GM12878 (cell line): Measurements from ENCODE around the gene SPCS1. TPM values are rescaled to one million over a fixed set of nuclear protein-coding genes. Genes with fewer than 3 reads are reported as not detected.

ENCODE experiments used
- ATAC-seq: fragments of 200-7000 bp; cut with Tn5 transposase; 3 replicates; pipeline ENCODE4 v1.9.1; 2020; ENCODE audit warnings: mild to moderate bottlenecking, moderate library complexity
- BruUV-seq: library from RNA; stranded (reverse); fragments of 400-500 nt; replicated peaks from 2 replicates; lab custom pipeline; 2021; lab: Mats Ljungman, UMichigan
- CTCF ChIA-PET: fragments of 300-600 bp; sonication (Branson Sonifier 250); formaldehyde crosslinking; extraction: SDS; loops from one replicate; lab custom pipeline; 2021; ENCODE audit warnings: inconsistent platforms; lab: Yijun Ruan, JAX
- POLR2A ChIA-PET: fragments of 350-600 bp; formaldehyde crosslinking; extraction: SDS; loops from one replicate; lab custom pipeline; 2021; ENCODE audit warnings: inconsistent platforms; lab: Charles Lee
- RAD21 ChIA-PET: fragments of 300-600 bp; sonication (Branson Sonifier 250); formaldehyde crosslinking; loops from one replicate; lab custom pipeline; 2023; ENCODE audit warnings: antibody characterized with exemption; ENCODE audit not compliant: unreplicated experiment; lab: Charles Lee
- SMC1A ChIA-PET: fragments of 300-600 bp; sonication (Branson Sonifier 250); formaldehyde crosslinking; loops from one replicate; lab custom pipeline; 2023; ENCODE audit not compliant: unreplicated experiment, uncharacterized antibody; lab: Charles Lee
- DNase-seq: peaks from one replicate; pipeline ENCODE4 v3.0.0-alpha.2; 2011; ENCODE audit warnings: low read depth, low spot score
- FAIRE-seq: peaks from 3 replicates; lab custom pipeline; 2011; peaks lifted over from hg19 to GRCh38; lab: Jason Lieb, UNC
- H2AFZ ChIP-seq: 2 replicates; pipeline ENCODE4 v1.6.0; 2011; ENCODE audit warnings: low read depth, low read length, control low read depth; ENCODE audit not compliant: control insufficient read depth
- H3K27ac ChIP-seq: 2 replicates; pipeline ENCODE4 v1.5.1; 2011; ENCODE audit warnings: control low read depth; ENCODE audit not compliant: control insufficient read depth, insufficient read depth
- H3K27me3 ChIP-seq, 2 experiments: replicated peaks in 1 of 2; 2 replicates each; pipeline versions ENCODE4 v1.6.0 to v1.6.1; 2011; ENCODE audit warnings: low read length in 1 of 2; ENCODE audit not compliant: control insufficient read depth in 2 of 2, insufficient read depth in 2 of 2
- H3K36me3 ChIP-seq, 2 experiments: 2 replicates each; pipeline ENCODE4 v1.5.1; 2011; ENCODE audit warnings: low read length in 1 of 2; ENCODE audit not compliant: control insufficient read depth in 2 of 2, insufficient read depth in 2 of 2
- H3K4me1 ChIP-seq: 2 replicates; pipeline ENCODE4 v1.6.1; 2011; ENCODE audit warnings: mild to moderate bottlenecking, low read length, moderate library complexity, mixed read lengths; ENCODE audit not compliant: control insufficient read depth, insufficient read depth
- H3K4me2 ChIP-seq: 2 replicates; pipeline ENCODE4 v1.6.0; 2011; ENCODE audit warnings: control low read depth; ENCODE audit not compliant: control insufficient read depth, insufficient read depth
- H3K4me3 ChIP-seq: fragments of 200-600 bp; sonication (generic); 2 replicates; pipeline ENCODE4 v1.5.1; 2016
- H3K79me2 ChIP-seq: 2 replicates; pipeline ENCODE4 v1.6.0; 2011; ENCODE audit warnings: low read length; ENCODE audit not compliant: control insufficient read depth, insufficient read depth
- H3K9ac ChIP-seq: 2 replicates; pipeline ENCODE4 v1.8.0; 2011; ENCODE audit warnings: low read length, control low read depth, mixed read lengths; ENCODE audit not compliant: control insufficient read depth, insufficient read depth
- H3K9me3 ChIP-seq: replicated peaks from 3 replicates; pipeline ENCODE4 v1.5.1; 2011; ENCODE audit warnings: mild to moderate bottlenecking, low read length; ENCODE audit not compliant: control insufficient read depth, insufficient read depth
- H4K20me1 ChIP-seq: 2 replicates; pipeline ENCODE4 v1.6.0; 2011; ENCODE audit not compliant: control insufficient read depth, insufficient read depth
- CEBPB ChIP-seq, 2 experiments: fragments of 150-350 bp in 1 of 2; IDR thresholded peaks; 2 replicates each; pipeline ENCODE4 v1.6.1; 2012 to 2014; ENCODE audit warnings: low read depth in 2 of 2, low read length in 2 of 2, borderline replicate concordance in 1 of 2, inconsistent platforms in 1 of 2
- MEF2B ChIP-seq: fragments of 450-650 bp; IDR thresholded peaks from 2 replicates; pipeline ENCODE4 v1.6.1; 2018; ENCODE audit warnings: mild to moderate bottlenecking, moderate library complexity; ENCODE audit not compliant: partially characterized antibody, poor library complexity, severe bottlenecking
- NFIC ChIP-seq: IDR thresholded peaks from 2 replicates; pipeline ENCODE4 v1.6.1; 2012; ENCODE audit warnings: low read depth, mild to moderate bottlenecking, inconsistent platforms, low read length, moderate library complexity
- PKNOX1 ChIP-seq: fragments of 450-650 bp; IDR thresholded peaks from 2 replicates; pipeline ENCODE4 v1.6.1; 2016; ENCODE audit warnings: mild to moderate bottlenecking
- PML ChIP-seq: IDR thresholded peaks from 2 replicates; pipeline ENCODE4 v1.6.1; 2012; ENCODE audit warnings: low read length, inconsistent platforms
- RUNX3 ChIP-seq: IDR thresholded peaks from 2 replicates; pipeline ENCODE4 v1.6.1; 2012; ENCODE audit warnings: low read length, inconsistent platforms
- SP1 ChIP-seq: IDR thresholded peaks from one replicate; pipeline ENCODE4 v1.6.1; 2011; ENCODE audit warnings: low read depth, low read length
- SREBF2 ChIP-seq: IDR thresholded peaks from 2 replicates; pipeline ENCODE4 v1.6.1; 2012; ENCODE audit warnings: mild to moderate bottlenecking, low read length
- ZBTB11 ChIP-seq: fragments of 450-650 bp; formaldehyde crosslinking; IDR thresholded peaks from 2 replicates; pipeline ENCODE4 v1.5.0; 2022; ENCODE audit warnings: mild to moderate bottlenecking, missing genetic modification characterization
- ZBTB4 ChIP-seq: fragments of 450-650 bp; formaldehyde crosslinking; IDR thresholded peaks from 2 replicates; pipeline ENCODE4 v1.4.0; 2022; ENCODE audit warnings: mild to moderate bottlenecking, moderate library complexity
- ZNF217 ChIP-seq: fragments of 450-650 bp; IDR thresholded peaks from 2 replicates; pipeline ENCODE4 v1.6.1; 2017; ENCODE audit warnings: antibody characterized with exemption, mild to moderate bottlenecking
- ZNF384 ChIP-seq: IDR thresholded peaks from 2 replicates; pipeline ENCODE4 v1.6.1; 2012; ENCODE audit warnings: low read depth, mild to moderate bottlenecking, low read length, improper control_type of control experiment, borderline replicate concordance
- WGBS: methylation state at CpG from one replicate; pipeline ENCODE4 v1.1.6; 2016; ENCODE audit warnings: low lambda C conversion rate; ENCODE audit not compliant: insufficient replicate concordance, insufficient coverage; ENCODE audit errors: missing lambda C conversion rate; 5-methylcytosine and 5-hydroxymethylcytosine counted together
- in situ Hi-C: fragments of 300-500 bp; cut with MboI; formaldehyde crosslinking; loops from 9 replicates; pipeline ENCODE4 v1.14.3; 2018; ENCODE audit warnings: mixed read lengths
- intact Hi-C: fragments of 100-400 bp; cut with micrococcal nuclease; formaldehyde crosslinking; loops from one replicate; pipeline ENCODE4 v1.14.2; 2022; ENCODE audit not compliant: unreplicated experiment
- polyA plus RNA-seq, 11 experiments: library from polyadenylated mRNA; depleted of rRNA in 4 of 11; unstranded in 6 of 11; stranded (reverse) in 5 of 11; fragments of >200 nt; fragmentation: Nextera tagmentation in 4 of 11; fragmentation: Illumina TruSeq in 1 of 11; extraction: Ambion mirVana in 4 of 11; extraction: Trizol in 1 of 11; gene quantifications; 1 replicate in 1 of 11; 2 replicates in 10 of 11; pipeline versions ENCODE4 v1.2.1 to v1.2.3, GENCODE V29; 2011 to 2016; ENCODE audit warnings: inconsistent platforms in 2 of 11, missing spikeins in 2 of 11, low read depth in 1 of 11
- total RNA-seq, 4 experiments: library from RNA; depleted of rRNA in 3 of 4; stranded (reverse); fragments of >200 nt in 3 of 4; fragmentation: Illumina TruSeq in 1 of 4; extraction: Trizol in 1 of 4; gene quantifications; 2 replicates each; pipeline versions ENCODE4 v1.2.1 to v1.2.3, GENCODE V29; 2013 to 2021

The SPCS1 gene
- total and polyA plus RNA-seq, 10 of the 15 experiments (the other 5 are each of a cell fraction or from before 2014, with no cell fraction given) = 107 to 994 (median 233) TPM

- intact Hi-C loops = no loop called here
- peaks cover 36% of the 10 kb centered on the region for H3K4me1 ChIP-seq
- H3K9me3 ChIP-seq = no peaks in the 10 kb centered on the region
- no TSS peak for BruUV-seq
- H3K4me3 ChIP-seq = no peak overlapping the region; the same call in 1 of the 2 replicates
- ChIA-PET RAD21 (interaction anchor here (0.8 to 1.6 kb wide), 8 partner anchors 8 to 58 kb away, joined by 3 to 6 read pairs (median 4); partner anchors contain the start of genes GLT8D1 and SPCS1), SMC1A (interaction anchor here (0.6 to 2.1 kb wide), 6 partner anchors 10 to 27 kb away, joined by 3 to 17 read pairs (median 4); partner anchors contain the start of genes GLT8D1 and SPCS1), CTCF (interaction anchor here (1.0 to 1.1 kb wide), 2 partner anchors 11 kb away, joined by 3 to 4 read pairs; partner anchors contain the start of gene GNL3), POLR2A (interaction anchor here (0.5 to 2.5 kb wide), 7 partner anchors 9 to 196 kb away, joined by 3 to 25 read pairs (median 3); partner anchors contain the start of genes GLT8D1, GNL3, PBRM1 and SPCS1)
- H3K36me3 ChIP-seq = peaks cover 14 to 36% of the 10 kb centered on the region in 2 experiments
- ATAC-seq (peak; percentile 62), FAIRE-seq (no peak), DNase-seq (no peak)
- WGBS = 52% methylated on average over 2 of the region's 2 CpGs
- H3K79me2 ChIP-seq = peaks cover 9% of the 10 kb centered on the region
- H3K4me2 ChIP-seq = peak overlapping the region; percentile 85
- no peak overlapping the region for H2AFZ ChIP-seq
- H3K27me3 ChIP-seq = no peaks in the 10 kb centered on the region
- no peaks in the 10 kb centered on the region for H4K20me1 ChIP-seq
- peak overlapping the region; percentile 55 for H3K9ac ChIP-seq
- in situ Hi-C loops = no loop called here
- peak overlapping the region; percentile 91 for H3K27ac ChIP-seq
- TF ChIP-seq ZNF217 (0 out of 2 replicates have a peak, but pooled peaks have one; percentile 13), MEF2B (peak; percentile 69), NFIC (peak; percentile 54; the same call in 1 of the 2 replicates), ZBTB11 (CRISPR knock-in tag) (no peak), RUNX3 (peak; percentile 70), CEBPB (IDR thresholded peaks at IDR 0.05; ENCODE audit: borderline replicate concordance in 1 of 2, low read depth in 2 of 2, low read length in 2 of 2) (peak in 1 of 2 experiments; percentile 20; a peak in 1 of 4 replicates), PKNOX1 (peak; percentile 92), SREBF2 (no peak), PML (peak; percentile 32; the same call in 1 of the 2 replicates), ZNF384 (peak; percentile 72; the same call in 1 of the 2 replicates), SP1 (no peak), ZBTB4 (no peak)
Measured at GRCh38 chr3:52696830-52697631, 8.9 kb upstream of the SPCS1 start.
